OCI-LY3 (cell line): ENCODE data around the gene ZNF644.

Experiments
- H2AFZ ChIP-seq: fragments of 200-600, 300-600 bp; shearing (Covaris generic); 2 replicates; pipeline ENCODE4 v1.6.0; 2014; ENCODE audit warnings: antibody characterized with exemption, low read depth, low read length
- H3K27ac ChIP-seq: fragments of 200-600, 300-600 bp; sonication (generic); 2 replicates; pipeline ENCODE4 v1.5.1; 2014; ENCODE audit warnings: mild to moderate bottlenecking, low read length, moderate library complexity, mixed read lengths
- H3K27me3 ChIP-seq: fragments of 200-600, 300-600 bp; sonication (generic); 2 replicates; pipeline ENCODE4 v1.6.1; 2014; ENCODE audit warnings: low read depth, low read length, mixed read lengths
- H3K36me3 ChIP-seq: fragments of 200-600, 300-600 bp; sonication (generic); replicated peaks from 2 replicates; pipeline ENCODE3; 2014; ENCODE audit warnings: low read depth, low read length, mixed read lengths
- H3K4me1 ChIP-seq: fragments of 300-600, 200-600 bp; sonication (generic); 2 replicates; pipeline ENCODE4 v1.6.1; 2014; ENCODE audit warnings: low read length, mixed read lengths
- H3K4me2 ChIP-seq: fragments of 200-600, 300-600 bp; sonication (generic); 2 replicates; pipeline ENCODE4 v1.6.1; 2014; ENCODE audit warnings: low read length, mixed read lengths
- H3K4me3 ChIP-seq: fragments of 300-600, 200-600 bp; sonication (generic); 2 replicates; pipeline ENCODE4 v1.5.1; 2014; ENCODE audit warnings: antibody characterized with exemption, mild to moderate bottlenecking, low read length, moderate library complexity
- H3K79me2 ChIP-seq: fragments of 300-600, 200-600 bp; shearing (Covaris generic); 2 replicates; pipeline ENCODE4 v1.6.1; 2014; ENCODE audit warnings: mild to moderate bottlenecking, low read length, mixed read lengths
- H3K9ac ChIP-seq: fragments of 300-600, 200-600 bp; shearing (Covaris generic); 2 replicates; pipeline ENCODE4 v1.6.0; 2014; ENCODE audit warnings: mild to moderate bottlenecking, low read length, moderate library complexity
- H3K9me3 ChIP-seq: fragments of 200-600, 300-600 bp; shearing (Covaris generic); 2 replicates; pipeline ENCODE4 v1.6.1; 2014; ENCODE audit warnings: low read length, mixed read lengths; ENCODE audit not compliant: insufficient read depth
- H4K20me1 ChIP-seq: fragments of 200-600, 300-600 bp; sonication (generic); 2 replicates; pipeline ENCODE4 v1.6.1; 2016; ENCODE audit warnings: low read length, mixed read lengths; ENCODE audit not compliant: insufficient read depth
- EZH2phosphoT487 ChIP-seq: fragments of 200-600 bp; shearing (Covaris generic); IDR thresholded peaks from 2 replicates; pipeline ENCODE4 v1.6.1; 2018; ENCODE audit warnings: antibody characterized with exemption, mixed run types, low read depth
- TF ChIP-seq, protein P1 (sequence below): fragments of 200-600, 300-600 bp; sonication (generic); IDR thresholded peaks from 2 replicates; pipeline ENCODE4 v1.5.1; 2014; ENCODE audit warnings: antibody characterized with exemption, low read length, low read depth

ZNF644 gene

DNA sequence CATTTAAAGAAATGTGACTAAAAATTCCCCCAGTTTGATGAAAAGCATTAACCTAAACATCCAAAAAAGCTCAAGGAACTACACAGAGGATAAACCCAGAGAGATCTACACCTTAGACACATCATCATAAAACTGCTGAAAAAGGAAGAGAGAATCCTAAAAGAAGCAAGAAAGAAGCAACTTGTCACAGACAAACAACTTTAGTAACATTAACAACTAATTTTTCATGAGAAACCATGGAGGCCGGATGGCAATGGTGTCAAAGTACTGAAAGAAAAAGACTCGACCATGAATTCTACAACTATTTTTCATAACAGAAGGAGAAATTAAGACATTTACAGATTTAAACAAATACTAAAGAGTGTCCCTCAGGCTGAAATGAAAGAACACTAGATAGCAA, 17.7 kb downstream of the ZNF644 start:
- H3K4me3 ChIP-seq = no peak overlapping the region
- H3K9me3 ChIP-seq = no peaks in the 10 kb centered on the region
- H3K27me3 ChIP-seq = no peaks in the 10 kb centered on the region
- TF ChIP-seq EZH2phosphoT487 = no peak
- TF ChIP-seq, protein P1, sequence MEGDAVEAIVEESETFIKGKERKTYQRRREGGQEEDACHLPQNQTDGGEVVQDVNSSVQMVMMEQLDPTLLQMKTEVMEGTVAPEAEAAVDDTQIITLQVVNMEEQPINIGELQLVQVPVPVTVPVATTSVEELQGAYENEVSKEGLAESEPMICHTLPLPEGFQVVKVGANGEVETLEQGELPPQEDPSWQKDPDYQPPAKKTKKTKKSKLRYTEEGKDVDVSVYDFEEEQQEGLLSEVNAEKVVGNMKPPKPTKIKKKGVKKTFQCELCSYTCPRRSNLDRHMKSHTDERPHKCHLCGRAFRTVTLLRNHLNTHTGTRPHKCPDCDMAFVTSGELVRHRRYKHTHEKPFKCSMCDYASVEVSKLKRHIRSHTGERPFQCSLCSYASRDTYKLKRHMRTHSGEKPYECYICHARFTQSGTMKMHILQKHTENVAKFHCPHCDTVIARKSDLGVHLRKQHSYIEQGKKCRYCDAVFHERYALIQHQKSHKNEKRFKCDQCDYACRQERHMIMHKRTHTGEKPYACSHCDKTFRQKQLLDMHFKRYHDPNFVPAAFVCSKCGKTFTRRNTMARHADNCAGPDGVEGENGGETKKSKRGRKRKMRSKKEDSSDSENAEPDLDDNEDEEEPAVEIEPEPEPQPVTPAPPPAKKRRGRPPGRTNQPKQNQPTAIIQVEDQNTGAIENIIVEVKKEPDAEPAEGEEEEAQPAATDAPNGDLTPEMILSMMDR = no peak
- peaks cover 33% of the 10 kb centered on the region for H3K36me3 ChIP-seq
- H4K20me1 ChIP-seq = peaks cover 55% of the 10 kb centered on the region
- H3K79me2 ChIP-seq = peaks cover 78% of the 10 kb centered on the region
- no peak overlapping the region for H3K27ac ChIP-seq
- H3K4me2 ChIP-seq = no peak overlapping the region
- no peak overlapping the region for H3K9ac ChIP-seq
- H2AFZ ChIP-seq = no peak overlapping the region
- H3K4me1 ChIP-seq = no peaks in the 10 kb centered on the region

DNA sequence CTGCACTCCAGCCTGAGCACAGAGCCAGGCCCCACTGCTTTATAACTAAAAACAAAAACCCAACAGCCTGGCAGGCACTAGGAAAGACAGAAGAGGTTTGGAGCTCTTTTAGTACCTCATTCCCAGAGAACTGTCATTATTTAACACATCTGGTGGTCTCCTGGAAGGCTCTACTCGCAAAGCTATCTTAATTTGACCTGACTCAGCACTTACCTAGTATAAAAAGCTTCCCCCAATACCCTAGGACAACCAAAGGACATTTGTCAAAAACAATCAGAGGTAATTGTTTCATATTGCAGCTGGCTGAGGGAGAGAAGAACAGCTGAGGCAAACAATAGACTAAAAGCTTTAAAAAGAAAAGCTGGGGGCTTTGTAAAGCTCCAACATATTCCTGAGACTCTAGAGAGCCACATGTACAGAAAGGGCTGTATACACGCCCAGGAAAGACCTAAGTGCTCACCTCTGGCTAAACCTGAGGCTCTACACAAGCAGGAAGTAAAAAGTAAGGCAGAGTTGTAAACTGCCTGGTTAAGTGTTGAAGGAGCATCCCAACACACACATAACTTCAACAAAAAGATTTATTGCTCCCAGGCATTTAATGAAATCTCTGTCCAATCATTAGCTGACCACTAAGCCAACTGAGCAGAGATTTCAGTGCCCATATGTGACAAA, 25.0 kb downstream of the ZNF644 start:
- Histone ChIP-seq H2AFZ (no peak overlapping the region), H3K4me3 (no peak overlapping the region), H3K4me2 (no peak overlapping the region), H3K4me1 (no peaks in the 10 kb centered on the region), H3K9me3 (no peaks in the 10 kb centered on the region), H4K20me1 (peaks cover 60% of the 10 kb centered on the region), H3K79me2 (peaks cover 86% of the 10 kb centered on the region), H3K27me3 (no peaks in the 10 kb centered on the region), H3K9ac (no peak overlapping the region), H3K36me3 (peaks cover 20% of the 10 kb centered on the region), H3K27ac (no peak overlapping the region)
- TF ChIP-seq, protein P1 = no peak
- TF ChIP-seq EZH2phosphoT487 = no peak

DNA sequence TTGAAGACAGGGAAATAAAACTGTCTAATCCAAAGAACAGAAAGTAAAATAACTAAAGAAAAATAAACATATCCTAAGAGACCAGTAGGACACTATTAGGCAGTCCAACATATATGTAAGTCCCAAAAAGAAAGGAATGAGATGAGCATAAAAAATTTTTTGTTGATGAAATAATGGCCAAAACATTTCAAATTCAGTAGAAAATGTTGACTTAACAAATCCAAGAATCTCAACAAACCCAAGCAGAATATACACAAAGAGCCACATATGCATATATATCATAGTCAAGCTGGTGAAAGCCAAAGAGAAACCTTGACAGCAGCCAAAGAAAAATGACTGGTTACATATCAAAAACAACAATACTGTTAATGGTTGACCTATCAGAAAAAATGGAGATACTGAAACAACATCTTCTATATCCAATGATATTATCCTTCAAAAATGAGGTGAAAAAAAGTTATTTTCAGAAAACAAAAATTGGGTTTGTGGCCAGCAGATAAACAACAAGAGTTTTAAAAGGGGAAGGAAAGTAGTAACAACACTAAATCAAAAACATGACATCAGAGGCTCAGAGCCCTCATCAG, 26.4 kb downstream of the ZNF644 start:
- peaks cover 34% of the 10 kb centered on the region for H3K36me3 ChIP-seq
- no peaks in the 10 kb centered on the region for H3K9me3 ChIP-seq
- H3K4me2 ChIP-seq = no peak overlapping the region
- H2AFZ ChIP-seq = no peak overlapping the region
- H3K4me3 ChIP-seq = no peak overlapping the region
- H3K4me1 ChIP-seq = peaks cover 9% of the 10 kb centered on the region
- peaks cover 95% of the 10 kb centered on the region for H3K79me2 ChIP-seq
- TF ChIP-seq, protein P1 = no peak
- no peak for TF ChIP-seq EZH2phosphoT487
- no peak overlapping the region for H3K9ac ChIP-seq
- no peak overlapping the region for H3K27ac ChIP-seq
- peaks cover 75% of the 10 kb centered on the region for H4K20me1 ChIP-seq
- H3K27me3 ChIP-seq = no peaks in the 10 kb centered on the region

DNA sequence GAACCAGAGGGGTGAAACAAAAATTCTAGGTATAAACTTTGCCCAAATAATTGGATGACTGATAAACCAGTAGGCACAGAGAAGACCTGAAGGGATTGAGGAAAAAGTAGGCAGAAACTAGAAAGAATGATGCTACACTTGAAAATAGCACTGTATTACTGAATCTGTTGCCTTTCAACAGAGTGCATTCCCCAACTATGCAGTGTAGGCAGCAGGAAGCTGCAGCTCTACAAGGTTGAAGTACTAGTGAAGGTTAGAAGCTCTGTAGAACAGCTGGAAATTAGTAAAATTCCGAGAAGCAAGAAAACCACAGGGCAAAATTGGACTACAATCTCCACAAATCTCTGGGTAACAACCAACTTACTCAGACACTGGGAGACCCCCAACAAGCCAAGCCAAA, 27.4 kb downstream of the ZNF644 start:
- Histone ChIP-seq H3K4me2 (no peak overlapping the region), H2AFZ (no peak overlapping the region), H3K36me3 (peaks cover 39% of the 10 kb centered on the region), H4K20me1 (peaks cover 84% of the 10 kb centered on the region), H3K9ac (no peak overlapping the region), H3K27ac (no peak overlapping the region), H3K27me3 (no peaks in the 10 kb centered on the region), H3K4me3 (no peak overlapping the region), H3K4me1 (peaks cover 18% of the 10 kb centered on the region), H3K9me3 (no peaks in the 10 kb centered on the region), H3K79me2 (peaks cover 100% of the 10 kb centered on the region)
- TF ChIP-seq, protein P1 = no peak
- no peak for TF ChIP-seq EZH2phosphoT487
